Stimulated activated CD4-positive, alpha-beta T cell treated with anti-CD3 and anti-CD28 coated beads, TNF-alpha, amount 100 ng/mL, for 4 hours (primary cell): ENCODE measurements around the gene TNS4.

Experiments used
- DNase-seq, 3 experiments: peaks; one replicate each; pipeline ENCODE4 v3.0.0-alpha.2; 2020; ENCODE audit warnings: low read depth in 3 of 3

TNS4 gene

GRCh38 chr17:40473573-40474365 lies 27.7 kb downstream of the TNS4 start:
- DNase-seq: no peak

GRCh38 chr17:40472733-40473452 lies 28.5 kb downstream of the TNS4 start:
- DNase-seq: no peak

GRCh38 chr17:40471846-40472732 lies 29.3 kb downstream of the TNS4 start:
- no peak for DNase-seq

DNA sequence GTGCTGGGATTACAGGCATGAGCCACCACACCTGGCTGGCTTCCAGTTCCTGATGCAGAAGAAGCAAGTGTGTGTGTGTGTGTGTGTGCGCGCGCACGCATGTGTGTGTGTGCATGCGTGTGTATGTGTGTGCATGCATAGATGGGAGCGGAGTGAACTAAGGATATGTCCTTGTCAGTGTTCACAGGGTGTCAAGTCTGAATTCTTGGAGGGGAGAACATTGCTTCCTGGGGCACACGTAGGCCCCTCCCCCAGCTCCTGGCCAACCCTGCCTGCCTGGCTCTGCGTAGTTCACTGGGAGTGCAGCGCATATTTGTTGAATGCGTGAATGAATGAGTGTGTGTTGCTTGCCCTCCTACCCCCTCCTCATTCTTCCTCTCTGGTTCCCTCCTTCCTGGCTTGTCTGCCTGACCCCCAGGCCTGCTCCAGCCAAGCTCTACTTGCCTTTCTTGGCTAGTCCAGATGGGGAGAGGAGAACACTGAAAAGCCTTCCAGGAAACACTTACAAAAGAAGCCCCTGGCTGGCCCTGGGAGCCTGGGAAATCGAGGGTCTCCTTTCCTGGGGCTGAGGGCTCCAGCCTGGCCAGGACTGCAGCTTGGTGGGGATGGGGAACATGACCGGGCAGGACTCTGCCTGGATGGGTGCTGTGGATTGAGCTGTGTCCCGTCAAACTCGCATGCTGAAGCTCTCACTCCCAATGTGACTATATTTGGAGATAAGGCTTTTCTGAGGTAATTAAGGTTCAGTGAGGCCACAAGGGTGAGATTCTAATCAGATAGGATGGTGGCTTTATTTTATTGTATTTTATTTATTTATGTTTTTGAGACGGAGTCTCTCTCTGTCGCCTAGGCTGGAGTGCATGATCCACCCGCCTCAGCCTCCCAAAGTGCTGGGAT lies 30.2 kb downstream of the TNS4 start:
- DNase-seq: no peak

- DNase-seq: no peak
Observed at GRCh38 chr17:40469805-40470675, 31.4 kb downstream of the TNS4 start.

DNA sequence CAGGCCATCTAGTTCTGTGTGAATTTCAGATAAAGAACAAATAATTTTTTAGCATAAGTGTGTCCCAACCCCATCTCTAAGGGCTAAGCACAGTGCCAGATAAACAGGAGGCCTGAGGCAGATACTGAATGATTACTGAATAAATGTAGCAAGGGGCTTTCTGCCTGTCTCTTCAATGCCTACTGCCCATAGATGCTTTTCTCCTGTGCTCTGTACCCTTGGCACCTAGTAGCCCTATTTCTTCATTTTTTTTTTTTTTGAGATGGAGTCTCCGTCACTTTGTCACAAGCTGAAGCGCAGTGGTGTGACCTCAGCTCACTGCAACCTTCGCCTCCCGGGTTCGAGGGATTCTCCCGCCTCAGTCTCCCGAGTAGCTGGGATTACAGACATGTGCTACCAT lies 32.9 kb downstream of the TNS4 start:
- no peak for DNase-seq

- no peak for DNase-seq
Observed at GRCh38 chr17:40467281-40467867, 34.0 kb downstream of the TNS4 start.

GRCh38 chr17:40466298-40466971 lies 35.0 kb downstream of the TNS4 start:
- DNase-seq: no peak

DNA sequence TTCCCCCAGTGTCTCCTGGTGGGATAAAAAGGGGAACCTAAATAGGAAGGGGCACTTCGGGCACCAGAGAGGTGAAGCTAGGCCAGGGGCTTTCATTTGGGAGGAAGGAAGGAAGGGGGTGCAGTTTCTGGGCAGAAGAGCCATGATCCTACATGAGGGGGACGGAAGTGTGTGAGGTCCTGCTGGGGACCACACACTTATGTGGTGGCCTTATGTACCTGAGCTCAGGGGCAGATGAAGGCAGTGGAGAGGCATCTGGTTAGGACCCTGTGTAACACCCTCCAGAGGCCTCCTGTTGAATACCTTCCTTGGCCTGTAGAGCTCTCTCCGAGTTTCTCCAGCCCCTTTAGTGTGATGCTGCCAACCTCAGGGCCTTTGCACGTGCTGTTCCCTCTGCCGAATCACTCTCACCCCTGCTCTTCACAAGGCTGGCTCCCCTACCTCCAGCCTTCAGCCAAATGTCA lies 37.0 kb downstream of the TNS4 start:
- DNase-seq: no peak

- no peak for DNase-seq
Observed at GRCh38 chr17:40463122-40463550, 38.3 kb downstream of the TNS4 start.

- DNase-seq: no peak
Observed at GRCh38 chr17:40462343-40463121, 38.9 kb downstream of the TNS4 start.

DNA sequence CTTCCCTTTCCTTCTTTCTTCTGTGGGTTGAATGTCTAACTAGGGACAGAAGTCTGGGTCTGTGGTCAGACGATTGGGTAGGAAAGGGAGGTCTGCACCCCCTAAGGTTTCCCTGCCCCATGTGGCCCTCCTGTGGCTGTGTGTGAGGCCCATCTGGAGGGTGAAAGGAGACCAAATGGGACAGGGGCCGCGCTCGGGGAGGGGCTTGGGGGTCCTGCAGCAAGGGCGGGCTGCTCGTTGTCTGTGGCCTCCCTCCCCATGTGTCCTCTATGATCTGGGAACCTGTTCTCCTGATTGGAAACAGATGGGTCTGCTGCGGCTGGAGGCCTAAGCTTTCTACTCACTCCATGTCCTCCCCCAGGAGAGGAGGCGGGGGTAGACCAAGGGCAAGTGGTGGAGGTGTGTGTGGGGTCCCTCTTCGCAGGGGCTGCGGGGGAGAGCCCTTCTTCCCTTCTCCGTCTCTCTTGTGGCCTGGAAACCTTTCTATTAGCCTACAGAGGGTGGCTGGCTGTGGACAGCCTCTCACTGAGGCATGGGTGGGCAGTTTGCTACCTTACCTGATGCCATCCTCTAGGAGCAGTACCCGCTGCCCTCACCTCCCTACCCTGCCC lies 39.6 kb downstream of the TNS4 start:
- no peak for DNase-seq

GRCh38 chr17:40460968-40461731 lies 40.3 kb downstream of the TNS4 start:
- DNase-seq: no peak

DNA sequence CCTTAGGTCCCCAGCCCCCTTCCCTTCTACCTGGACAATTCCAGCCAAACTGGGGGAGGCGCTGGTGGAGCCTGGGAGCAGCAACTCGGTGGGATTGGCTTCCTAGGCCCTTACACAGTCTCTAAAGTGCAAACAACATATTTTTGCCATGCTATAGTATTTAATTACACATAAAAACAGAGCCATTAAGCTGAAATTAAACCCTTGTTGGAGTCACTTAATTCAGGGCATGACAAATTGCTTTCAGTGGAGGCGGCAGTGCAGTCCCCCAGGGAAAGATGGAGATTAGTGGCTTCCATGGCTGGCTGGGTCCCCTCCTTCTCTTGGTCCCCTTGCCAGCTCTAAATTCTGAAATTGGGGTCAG lies 40.8 kb downstream of the TNS4 start:
- DNase-seq: no peak

- no peak for DNase-seq
Observed at GRCh38 chr17:40459636-40460603, 41.5 kb downstream of the TNS4 start.
